CD4-positive, alpha-beta T cell (primary cell): ENCODE measurements around the gene KRT39. TPM values are rescaled to one million over a fixed set of nuclear protein-coding genes. Genes with fewer than 3 reads are reported as not detected.

ENCODE experiments used
- ATAC-seq: fragments of 200-7000 bp; cut with Tn5 transposase; one replicate; pipeline ENCODE4 v1.10.0; 2022; ENCODE audit warnings: mild to moderate bottlenecking; ENCODE audit not compliant: poor library complexity
- CTCF ChIA-PET: fragments of 350-600 bp; sonication (Branson Sonifier 250); formaldehyde crosslinking; loops from one replicate; lab custom pipeline; 2021; ENCODE audit warnings: antibody characterized with exemption, inconsistent platforms; lab: Charles Lee
- POLR2A ChIA-PET: fragments of 350-600 bp; sonication (Branson Sonifier 250); formaldehyde crosslinking; loops from one replicate; lab custom pipeline; 2021; ENCODE audit warnings: antibody characterized with exemption, inconsistent platforms; lab: Charles Lee
- DNase-seq, 14 experiments: peaks; one replicate each; pipeline ENCODE4 v3.0.0-alpha.2; 2013 to 2020; ENCODE audit warnings: mixed read lengths in 2 of 14
- H3K27ac ChIP-seq, 2 donors: one replicate each; pipeline versions ENCODE4 v1.5.1 to v1.7.0; 2013; ENCODE audit warnings: low read length in 2 of 2, low read depth in 1 of 2, mild to moderate bottlenecking in 1 of 2
- H3K27me3 ChIP-seq, 2 experiments: 1 replicate in 1 of 2; 2 replicates in 1 of 2; pipeline versions ENCODE4 v1.6.1 to v1.7.0; 2013; ENCODE audit warnings: low read length in 2 of 2, control low read depth in 1 of 2, mild to moderate bottlenecking in 1 of 2, moderate library complexity in 1 of 2; ENCODE audit not compliant: insufficient read depth in 2 of 2, control insufficient read depth in 1 of 2
- H3K36me3 ChIP-seq: one replicate; pipeline ENCODE4 v1.6.1; 2013; ENCODE audit warnings: low read length, control low read depth; ENCODE audit not compliant: insufficient read depth
- H3K4me1 ChIP-seq: one replicate; pipeline ENCODE4 v1.6.1; 2013; ENCODE audit warnings: low read length, control low read depth; ENCODE audit not compliant: insufficient read depth
- H3K4me3 ChIP-seq: one replicate; pipeline ENCODE4 v1.5.1; 2013; ENCODE audit warnings: mild to moderate bottlenecking, low read length, moderate library complexity
- H3K9me3 ChIP-seq, 2 experiments: 1 replicate in 1 of 2; 2 replicates in 1 of 2; pipeline versions ENCODE4 v1.6.1 to v1.7.0; 2013; ENCODE audit warnings: low read length in 2 of 2, mild to moderate bottlenecking in 2 of 2, control low read depth in 1 of 2, moderate library complexity in 1 of 2; ENCODE audit not compliant: control insufficient read depth in 1 of 2, insufficient read depth in 1 of 2
- H3K27ac Mint-ChIP-seq: one replicate; pipeline ENCODE4 v1.8.0; 2020; ENCODE audit warnings: mixed read lengths
- H3K27me3 Mint-ChIP-seq: one replicate; pipeline ENCODE4 v1.8.0; 2021; ENCODE audit warnings: mixed read lengths
- H3K36me3 Mint-ChIP-seq: one replicate; pipeline ENCODE4 v1.8.0; 2021; ENCODE audit warnings: low read depth, mixed read lengths
- H3K4me1 Mint-ChIP-seq: one replicate; pipeline ENCODE4 v1.8.0; 2021; ENCODE audit warnings: low read depth, mixed read lengths
- H3K4me3 Mint-ChIP-seq: one replicate; pipeline ENCODE4 v1.8.0; 2020; ENCODE audit warnings: mild to moderate bottlenecking, mixed read lengths
- H3K9me3 Mint-ChIP-seq: one replicate; pipeline ENCODE4 v1.8.0; 2020; ENCODE audit warnings: mixed read lengths
- CTCF ChIP-seq: fragments of 200-600 bp; IDR thresholded peaks from one replicate; pipeline ENCODE4 v1.8.0; 2022; ENCODE audit warnings: antibody characterized with exemption, mild to moderate bottlenecking
- intact Hi-C, 2 experiments: fragments of 100-400 bp; cut with DNase I in 1 of 2; cut with micrococcal nuclease in 1 of 2; formaldehyde crosslinking; loops; one replicate each; pipeline versions ENCODE4 v1.15.1 to v1.9.0; 2023 to 2025; cut with DNase I, micrococcal nuclease
- total RNA-seq, 174 experiments: library from RNA in 2 of 174; stranded (reverse) in 2 of 174; gene quantifications; one replicate each; pipeline ENCODE4 v1.2.3 and lab custom pipeline; 2021 to 2026

Gene KRT39
- total RNA-seq, 2 experiments from 2014 or later = not detected

- no peaks in the 10 kb centered on the region for H3K27me3 ChIP-seq
- H3K36me3 ChIP-seq = no peaks in the 10 kb centered on the region
- ChIA-PET CTCF (interaction anchor here (1.0 to 1.4 kb wide), 2 partner anchors 9 to 355 kb away, joined by 3 read pairs; no protein-coding TSS in a partner anchor), POLR2A (no interaction called here)
- Mint-ChIP-seq H3K4me3 (no peak overlapping the region), H3K4me1 (peaks cover 6% of the 10 kb centered on the region), H3K27ac (no peak overlapping the region), H3K27me3 (peaks cover 46% of the 10 kb centered on the region), H3K36me3 (no peaks in the 10 kb centered on the region), H3K9me3 (no peaks in the 10 kb centered on the region)
- H3K4me1 ChIP-seq = no peaks in the 10 kb centered on the region
- no peak for ATAC-seq
- DNase-seq = no peak
- no peak for TF ChIP-seq CTCF
- no peak overlapping the region for H3K4me3 ChIP-seq
- H3K9me3 ChIP-seq = no peaks in the 10 kb centered on the region
- intact Hi-C loops = no loop called here
- no peak overlapping the region for H3K27ac ChIP-seq
Measured at GRCh38 chr17:40967582-40967981, 834 bp upstream of the KRT39 start.

- Mint-ChIP-seq H3K27ac (no peak overlapping the region), H3K36me3 (no peaks in the 10 kb centered on the region)
- no peak for ATAC-seq
Measured at GRCh38 chr17:40963838-40964237, 2.9 kb downstream of the KRT39 start.

GRCh38 chr17:40962059-40962561, 4.6 kb downstream of the KRT39 start:
- H3K9me3 Mint-ChIP-seq = no peaks in the 10 kb centered on the region
- Histone ChIP-seq H3K4me1 (no peaks in the 10 kb centered on the region), H3K27me3 (no peaks in the 10 kb centered on the region), H3K4me3 (no peak overlapping the region), H3K27ac (no peak overlapping the region), H3K9me3 (no peaks in the 10 kb centered on the region), H3K36me3 (no peaks in the 10 kb centered on the region)
- peaks cover 6% of the 10 kb centered on the region for H3K4me1 Mint-ChIP-seq
- ChIA-PET CTCF (interaction anchor here (1.0 kb wide), 1 partner anchor 360 kb away, joined by 3 read pairs; no protein-coding TSS in a partner anchor), POLR2A (no interaction called here)
- no peak for TF ChIP-seq CTCF
- intact Hi-C loops = no loop called here
- ATAC-seq = no peak
- no peak for DNase-seq
- no peaks in the 10 kb centered on the region for H3K36me3 Mint-ChIP-seq
- no peak overlapping the region for H3K27ac Mint-ChIP-seq
- H3K27me3 Mint-ChIP-seq = peaks cover 40% of the 10 kb centered on the region
- no peak overlapping the region for H3K4me3 Mint-ChIP-seq

More at GRCh38 chr17:40963838-40964237, 2.9 kb downstream of the KRT39 start:
- no peak overlapping the region for H3K4me3 Mint-ChIP-seq
- H3K9me3 ChIP-seq = no peaks in the 10 kb centered on the region
- H3K9me3 Mint-ChIP-seq = no peaks in the 10 kb centered on the region
- no peak overlapping the region for H3K27ac ChIP-seq
- H3K4me1 Mint-ChIP-seq = peaks cover 6% of the 10 kb centered on the region
- no peaks in the 10 kb centered on the region for H3K27me3 ChIP-seq
- H3K4me1 ChIP-seq = no peaks in the 10 kb centered on the region
- no peaks in the 10 kb centered on the region for H3K36me3 ChIP-seq
- H3K27me3 Mint-ChIP-seq = peaks cover 50% of the 10 kb centered on the region
- CTCF ChIA-PET = no interaction called here
- no peak overlapping the region for H3K4me3 ChIP-seq
- peak in 3 of 14 experiments; percentile 33 to 40 (median 40) for DNase-seq
- peak; percentile 68 for TF ChIP-seq CTCF
- intact Hi-C loops = no loop called here
- POLR2A ChIA-PET = no interaction called here
